HCT116 (cell line): ENCODE results near the gene LINC00237. TPM values are rescaled to one million over a fixed set of nuclear protein-coding genes. Genes with fewer than 3 reads are reported as not detected.

Experiments used
- ATAC-seq: fragments of 200-7000 bp; cut with Tn5 transposase; 2 replicates; pipeline ENCODE4 v1.9.1; 2020; ENCODE audit warnings: mild to moderate bottlenecking, moderate library complexity
- BruUV-seq: library from RNA; stranded (reverse); fragments of 400-500 nt; replicated peaks from 2 replicates; lab custom pipeline; 2021; lab: Mats Ljungman, UMichigan
- CTCF ChIA-PET: fragments of 300-600 bp; sonication (Branson Sonifier 250); formaldehyde crosslinking; loops from one replicate; lab custom pipeline; 2021; ENCODE audit warnings: antibody characterized with exemption; lab: Charles Lee
- POLR2A ChIA-PET: fragments of 300-600, 350-600 bp; sonication (Branson Sonifier 250); formaldehyde crosslinking; loops from one replicate; lab custom pipeline; 2021; ENCODE audit warnings: antibody characterized with exemption; lab: Charles Lee
- RAD21 ChIA-PET, 2 experiments: fragments of 300-600 bp; sonication (Branson Sonifier 250); formaldehyde crosslinking; loops; one replicate each; lab custom pipeline; 2023; ENCODE audit warnings: low total read pairs in 2 of 2; ENCODE audit not compliant: uncharacterized antibody in 2 of 2, unreplicated experiment in 2 of 2, low non-redundant PET in 1 of 2; lab: Charles Lee
- DNase-seq: peaks from one replicate; pipeline ENCODE4 v3.0.0-alpha.2; 2010; ENCODE audit warnings: low read depth, low spot score
- H2AFZ ChIP-seq: fragments of 200-600 bp; shearing (Covaris generic), sonication (generic); 2 replicates; pipeline ENCODE4 v1.6.1; 2017; ENCODE audit warnings: low read depth, mixed run types, mixed read lengths, antibody characterized with exemption, low read length; ENCODE audit not compliant: poor library complexity, severe bottlenecking
- H3K27ac ChIP-seq: 2 replicates; pipeline ENCODE4 v1.5.1; 2012; ENCODE audit warnings: low read depth, low read length
- H3K27me3 ChIP-seq: fragments of 200-600 bp; sonication (generic); 2 replicates; pipeline ENCODE4 v1.6.1; 2016; ENCODE audit warnings: mixed run types, low read length, mixed read lengths; ENCODE audit not compliant: insufficient read depth
- H3K36me3 ChIP-seq, 2 experiments: fragments of 200-500 bp in 1 of 2; fragments of 200-600 bp in 1 of 2; sonication (Bioruptor generic) in 1 of 2; sonication (generic) in 1 of 2; 2 replicates each; pipeline versions ENCODE4 v1.5.1 to v1.6.1; 2014 to 2016; ENCODE audit warnings: low read length in 2 of 2, inconsistent platforms in 1 of 2, mixed read lengths in 1 of 2, mixed run types in 1 of 2; ENCODE audit not compliant: insufficient read depth in 2 of 2, control insufficient read depth in 1 of 2
- H3K4me1 ChIP-seq, 2 experiments: fragments of 200-600 bp in 1 of 2; sonication (generic) in 1 of 2; 2 replicates each; pipeline versions ENCODE4 v1.5.1 to v1.6.1; 2012 to 2017; ENCODE audit warnings: low read length in 2 of 2, inconsistent platforms in 1 of 2, mild to moderate bottlenecking in 1 of 2, mixed read lengths in 1 of 2, mixed run types in 1 of 2, moderate library complexity in 1 of 2; ENCODE audit not compliant: insufficient read depth in 2 of 2, control insufficient read depth in 1 of 2
- H3K4me2 ChIP-seq: fragments of 200-600 bp; sonication (generic); 2 replicates; pipeline ENCODE4 v1.6.1; 2017; ENCODE audit warnings: mixed run types, low read length, mixed read lengths
- H3K4me3 ChIP-seq, 2 experiments: fragments of 200-600 bp in 1 of 2; sonication (generic) in 1 of 2; replicated peaks in 1 of 2; 2 replicates each; pipeline ENCODE4 v1.5.1; 2011 to 2016; ENCODE audit warnings: low read length in 2 of 2, control low read depth in 1 of 2, low read depth in 1 of 2, mild to moderate bottlenecking in 1 of 2, mixed read lengths in 1 of 2, mixed run types in 1 of 2
- H3K79me2 ChIP-seq: fragments of 200-600 bp; sonication (generic); 2 replicates; pipeline ENCODE4 v1.6.1; 2017; ENCODE audit warnings: mild to moderate bottlenecking, mixed run types, low read length, moderate library complexity, mixed read lengths; ENCODE audit not compliant: insufficient read depth
- H3K9ac ChIP-seq: fragments of 200-600 bp; sonication (generic); 2 replicates; pipeline ENCODE4 v1.6.1; 2016; ENCODE audit warnings: low read length, mixed read lengths
- H3K9me2 ChIP-seq: fragments of 200-600 bp; sonication (generic), shearing (Covaris generic); 2 replicates; pipeline ENCODE4 v1.6.1; 2017; ENCODE audit warnings: mixed run types, mild to moderate bottlenecking, moderate library complexity; ENCODE audit not compliant: insufficient read depth
- H3K9me3 ChIP-seq, 2 experiments: fragments of 200-500 bp in 1 of 2; fragments of 200-600 bp in 1 of 2; sonication (Bioruptor generic) in 1 of 2; sonication (generic) in 1 of 2; 2 replicates each; pipeline ENCODE4 v1.6.1; 2014 to 2017; ENCODE audit warnings: low read length in 2 of 2, mixed read lengths in 2 of 2, inconsistent platforms in 1 of 2, low read depth in 1 of 2, mild to moderate bottlenecking in 1 of 2, mixed run types in 1 of 2, moderate library complexity in 1 of 2; ENCODE audit not compliant: control insufficient read depth in 1 of 2, insufficient read depth in 1 of 2
- H4K20me1 ChIP-seq: fragments of 200-600 bp; sonication (generic), shearing (Covaris generic); 2 replicates; pipeline ENCODE4 v1.6.1; 2017; ENCODE audit warnings: mixed run types, mild to moderate bottlenecking, moderate library complexity; ENCODE audit not compliant: insufficient read depth
- CEBPB ChIP-seq: IDR thresholded peaks from 2 replicates; pipeline ENCODE4 v1.6.1; 2012; ENCODE audit warnings: low read depth
- ELF1 ChIP-seq: IDR thresholded peaks from 2 replicates; pipeline ENCODE4 v1.6.1; 2012; ENCODE audit warnings: low read depth, borderline replicate concordance
- EZH2 ChIP-seq: fragments of 200-600 bp; sonication (generic); IDR thresholded peaks from 2 replicates; pipeline ENCODE4 v1.6.1; 2017; ENCODE audit warnings: antibody characterized with exemption, mixed run types
- EZH2phosphoT487 ChIP-seq: fragments of 200-600 bp; IDR thresholded peaks from 2 replicates; pipeline ENCODE4 v1.6.1; 2018; ENCODE audit warnings: antibody characterized with exemption, borderline replicate concordance
- POLR2A ChIP-seq: IDR thresholded peaks from 2 replicates; pipeline ENCODE4 v1.7.0; 2011; ENCODE audit warnings: borderline replicate concordance; ENCODE audit not compliant: insufficient read depth, insufficient read length; ENCODE audit errors: extremely low read depth
- POLR2AphosphoS5 ChIP-seq: IDR thresholded peaks from 2 replicates; pipeline ENCODE4 v1.6.1; 2011; ENCODE audit warnings: mild to moderate bottlenecking, low read depth, low read length, moderate library complexity
- SIN3A ChIP-seq: IDR thresholded peaks from 2 replicates; pipeline ENCODE4 v1.6.1; 2012; ENCODE audit warnings: low read depth
- TCF7L2 ChIP-seq: IDR thresholded peaks from 2 replicates; pipeline ENCODE4 v1.7.0; 2011; ENCODE audit warnings: borderline replicate concordance, inconsistent platforms; ENCODE audit not compliant: insufficient read depth, insufficient read length; ENCODE audit errors: extremely low read depth
- YY1 ChIP-seq: IDR thresholded peaks from 2 replicates; pipeline ENCODE4 v1.6.1; 2011; ENCODE audit warnings: low read length, low read depth, moderate library complexity, mild to moderate bottlenecking; ENCODE audit not compliant: insufficient replicate concordance; ENCODE audit errors: extremely low read depth
- ZFX ChIP-seq: fragments of 450-650 bp; IDR thresholded peaks from 2 replicates; pipeline ENCODE4 v1.6.1; 2017
- intact Hi-C: fragments of 100-400 bp; cut with micrococcal nuclease; formaldehyde crosslinking; loops from 2 replicates; pipeline ENCODE4 v1.10.0; 2022
- total RNA-seq: library from RNA; stranded (reverse); gene quantifications from one replicate; pipeline ENCODE4 v1.2.1, GENCODE V29; 2021; ENCODE audit not compliant: unreplicated experiment
- TF ChIP-seq, protein P1 (sequence below): IDR thresholded peaks from 2 replicates; pipeline ENCODE4 v1.6.1; 2012
- TF ChIP-seq, protein P2 (sequence below): IDR thresholded peaks from 2 replicates; pipeline ENCODE4 v1.6.1; 2011; ENCODE audit warnings: mild to moderate bottlenecking, low read length, moderate library complexity; ENCODE audit not compliant: insufficient replicate concordance; ENCODE audit errors: extremely low read depth
- TF ChIP-seq, protein P3 (sequence below), 3 experiments: fragments of 200-600 bp in 1 of 3; sonication (generic) in 1 of 3; IDR thresholded peaks in 2 of 3; conservative IDR thresholded peaks in 1 of 3; 2 replicates each; pipeline ENCODE4 v1.5.1; 2012 to 2017; ENCODE audit warnings: low read depth in 2 of 3, low read length in 2 of 3, antibody characterized with exemption in 1 of 3, borderline replicate concordance in 1 of 3, control low read depth in 1 of 3, mild to moderate bottlenecking in 1 of 3, mixed read lengths in 1 of 3, mixed run types in 1 of 3, moderate library complexity in 1 of 3; ENCODE audit not compliant: insufficient read depth in 1 of 3

The LINC00237 gene
- total RNA-seq, 1 experiment from 2014 or later: not detected

DNA sequence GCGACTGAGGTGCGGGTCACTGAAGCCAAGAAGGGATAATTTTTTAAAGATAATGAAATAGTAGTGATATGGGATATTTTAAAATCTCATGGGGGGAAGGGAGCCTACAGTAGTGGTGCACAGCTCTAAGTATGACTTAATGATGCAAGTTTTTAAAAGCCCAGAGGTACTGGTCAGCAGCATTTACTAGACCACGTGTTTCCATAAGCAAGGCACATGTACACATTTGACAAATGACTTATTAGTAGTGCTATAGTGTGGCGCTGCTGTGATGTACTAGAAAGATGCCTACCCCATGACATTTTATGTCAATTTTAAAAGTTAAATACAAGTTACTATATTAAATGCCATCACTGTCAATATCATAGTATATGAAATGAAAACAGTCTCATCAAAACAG, 7.5 kb upstream of the LINC00237 start (continued):
- TF ChIP-seq EZH2 (no peak), POLR2AphosphoS5 (no peak), ELF1 (no peak), POLR2A (no peak)
- TF ChIP-seq, protein P1, sequence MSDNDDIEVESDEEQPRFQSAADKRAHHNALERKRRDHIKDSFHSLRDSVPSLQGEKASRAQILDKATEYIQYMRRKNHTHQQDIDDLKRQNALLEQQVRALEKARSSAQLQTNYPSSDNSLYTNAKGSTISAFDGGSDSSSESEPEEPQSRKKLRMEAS: no peak
- TF ChIP-seq, protein P2, sequence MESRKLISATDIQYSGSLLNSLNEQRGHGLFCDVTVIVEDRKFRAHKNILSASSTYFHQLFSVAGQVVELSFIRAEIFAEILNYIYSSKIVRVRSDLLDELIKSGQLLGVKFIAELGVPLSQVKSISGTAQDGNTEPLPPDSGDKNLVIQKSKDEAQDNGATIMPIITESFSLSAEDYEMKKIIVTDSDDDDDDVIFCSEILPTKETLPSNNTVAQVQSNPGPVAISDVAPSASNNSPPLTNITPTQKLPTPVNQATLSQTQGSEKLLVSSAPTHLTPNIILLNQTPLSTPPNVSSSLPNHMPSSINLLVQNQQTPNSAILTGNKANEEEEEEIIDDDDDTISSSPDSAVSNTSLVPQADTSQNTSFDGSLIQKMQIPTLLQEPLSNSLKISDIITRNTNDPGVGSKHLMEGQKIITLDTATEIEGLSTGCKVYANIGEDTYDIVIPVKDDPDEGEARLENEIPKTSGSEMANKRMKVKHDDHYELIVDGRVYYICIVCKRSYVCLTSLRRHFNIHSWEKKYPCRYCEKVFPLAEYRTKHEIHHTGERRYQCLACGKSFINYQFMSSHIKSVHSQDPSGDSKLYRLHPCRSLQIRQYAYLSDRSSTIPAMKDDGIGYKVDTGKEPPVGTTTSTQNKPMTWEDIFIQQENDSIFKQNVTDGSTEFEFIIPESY: no peak
- TF ChIP-seq, protein P3, sequence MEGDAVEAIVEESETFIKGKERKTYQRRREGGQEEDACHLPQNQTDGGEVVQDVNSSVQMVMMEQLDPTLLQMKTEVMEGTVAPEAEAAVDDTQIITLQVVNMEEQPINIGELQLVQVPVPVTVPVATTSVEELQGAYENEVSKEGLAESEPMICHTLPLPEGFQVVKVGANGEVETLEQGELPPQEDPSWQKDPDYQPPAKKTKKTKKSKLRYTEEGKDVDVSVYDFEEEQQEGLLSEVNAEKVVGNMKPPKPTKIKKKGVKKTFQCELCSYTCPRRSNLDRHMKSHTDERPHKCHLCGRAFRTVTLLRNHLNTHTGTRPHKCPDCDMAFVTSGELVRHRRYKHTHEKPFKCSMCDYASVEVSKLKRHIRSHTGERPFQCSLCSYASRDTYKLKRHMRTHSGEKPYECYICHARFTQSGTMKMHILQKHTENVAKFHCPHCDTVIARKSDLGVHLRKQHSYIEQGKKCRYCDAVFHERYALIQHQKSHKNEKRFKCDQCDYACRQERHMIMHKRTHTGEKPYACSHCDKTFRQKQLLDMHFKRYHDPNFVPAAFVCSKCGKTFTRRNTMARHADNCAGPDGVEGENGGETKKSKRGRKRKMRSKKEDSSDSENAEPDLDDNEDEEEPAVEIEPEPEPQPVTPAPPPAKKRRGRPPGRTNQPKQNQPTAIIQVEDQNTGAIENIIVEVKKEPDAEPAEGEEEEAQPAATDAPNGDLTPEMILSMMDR (IDR thresholded peaks at IDR 0.05 in 2 of 3, conservative IDR thresholded peaks at IDR 0.05 in 1 of 3; ENCODE audit: borderline replicate concordance in 1 of 3, insufficient read depth in 1 of 3, low read depth in 2 of 3, low read length in 2 of 3): no peak

DNA sequence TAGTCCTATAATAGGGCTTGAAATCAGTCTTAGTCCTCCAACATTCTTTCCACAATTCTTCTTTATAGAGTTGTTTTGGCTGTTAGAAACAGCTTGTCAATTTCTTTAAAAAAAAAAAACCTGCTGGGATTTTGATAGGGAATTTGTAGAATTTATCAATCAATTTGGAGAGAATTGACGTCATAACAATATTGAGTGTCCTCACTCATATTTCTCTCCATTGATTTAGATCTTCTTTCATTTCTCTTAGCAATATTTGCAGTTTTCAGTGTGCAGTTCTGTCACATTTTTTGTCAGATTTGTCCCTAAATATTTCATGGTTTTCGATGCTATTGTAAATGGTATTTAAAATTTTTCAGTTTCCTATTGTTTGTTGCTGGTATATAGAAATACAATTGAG, 5.3 kb upstream of the LINC00237 start:
- DNase-seq: no peak
- intact Hi-C loops: no loop called here
- Histone ChIP-seq H3K4me3 (no peak overlapping the region), H3K79me2 (no peaks in the 10 kb centered on the region), H3K9ac (no peak overlapping the region), H2AFZ (no peak overlapping the region), H3K9me2 (no peaks in the 10 kb centered on the region), H3K4me2 (no peak overlapping the region), H4K20me1 (no peaks in the 10 kb centered on the region), H3K27me3 (no peaks in the 10 kb centered on the region), H3K36me3 (no peaks in the 10 kb centered on the region), H3K27ac (no peak overlapping the region), H3K4me1 (no peaks in the 10 kb centered on the region; a peak in 1 of 4 replicates), H3K9me3 (no peaks in the 10 kb centered on the region)
- ChIA-PET POLR2A (no interaction called here), CTCF (no interaction called here), RAD21 (no interaction called here)
- no peak for ATAC-seq
- TF ChIP-seq TCF7L2: no peak
- no peak for TF ChIP-seq YY1
- TF ChIP-seq CEBPB: no peak
- no peak for TF ChIP-seq ELF1
- no peak for TF ChIP-seq SIN3A
- TF ChIP-seq EZH2phosphoT487: no peak
- no peak for TF ChIP-seq ZFX
- no TSS peak for BruUV-seq
